IgD-negative memory B cell (primary cell): Measurements from ENCODE around the gene KIAA1755. TPM values are rescaled to one million over a fixed set of nuclear protein-coding genes. Genes with fewer than 3 reads are reported as not detected.
A peak's percentile ranks its signal among the peaks of the same experiment; 100 is the strongest.

Experiments used
- H3K27ac Mint-ChIP-seq, 3 donors: one replicate each; pipeline ENCODE4 v1.8.0; 2020 to 2022; ENCODE audit warnings: mild to moderate bottlenecking in 3 of 3, mixed read lengths in 3 of 3, moderate library complexity in 1 of 3
- H3K27me3 Mint-ChIP-seq: one replicate; pipeline ENCODE4 v1.8.0; 2021; ENCODE audit warnings: mixed read lengths
- H3K36me3 Mint-ChIP-seq: one replicate; pipeline ENCODE4 v1.8.0; 2020; ENCODE audit warnings: mild to moderate bottlenecking, mixed read lengths
- H3K4me1 Mint-ChIP-seq, 3 donors: one replicate each; pipeline ENCODE4 v1.8.0; 2020 to 2022; ENCODE audit warnings: mixed read lengths in 3 of 3, mild to moderate bottlenecking in 1 of 3
- H3K4me3 Mint-ChIP-seq, 4 donors: one replicate each; pipeline ENCODE4 v1.8.0; 2020 to 2022; ENCODE audit warnings: mild to moderate bottlenecking in 4 of 4, mixed read lengths in 4 of 4, moderate library complexity in 3 of 4
- H3K9me3 Mint-ChIP-seq, 3 donors: one replicate each; pipeline ENCODE4 v1.8.0; 2020 to 2021; ENCODE audit warnings: mixed read lengths in 3 of 3, mild to moderate bottlenecking in 1 of 3
- polyA plus RNA-seq: library from polyadenylated mRNA; unstranded; fragments of 300-500 nt; fragmentation: Illumina TruSeq; gene quantifications from one replicate; pipeline ENCODE4 v1.2.3, GENCODE V29; 2021

KIAA1755 gene
- polyA plus RNA-seq, 1 donor from 2014 or later = not detected

DNA sequence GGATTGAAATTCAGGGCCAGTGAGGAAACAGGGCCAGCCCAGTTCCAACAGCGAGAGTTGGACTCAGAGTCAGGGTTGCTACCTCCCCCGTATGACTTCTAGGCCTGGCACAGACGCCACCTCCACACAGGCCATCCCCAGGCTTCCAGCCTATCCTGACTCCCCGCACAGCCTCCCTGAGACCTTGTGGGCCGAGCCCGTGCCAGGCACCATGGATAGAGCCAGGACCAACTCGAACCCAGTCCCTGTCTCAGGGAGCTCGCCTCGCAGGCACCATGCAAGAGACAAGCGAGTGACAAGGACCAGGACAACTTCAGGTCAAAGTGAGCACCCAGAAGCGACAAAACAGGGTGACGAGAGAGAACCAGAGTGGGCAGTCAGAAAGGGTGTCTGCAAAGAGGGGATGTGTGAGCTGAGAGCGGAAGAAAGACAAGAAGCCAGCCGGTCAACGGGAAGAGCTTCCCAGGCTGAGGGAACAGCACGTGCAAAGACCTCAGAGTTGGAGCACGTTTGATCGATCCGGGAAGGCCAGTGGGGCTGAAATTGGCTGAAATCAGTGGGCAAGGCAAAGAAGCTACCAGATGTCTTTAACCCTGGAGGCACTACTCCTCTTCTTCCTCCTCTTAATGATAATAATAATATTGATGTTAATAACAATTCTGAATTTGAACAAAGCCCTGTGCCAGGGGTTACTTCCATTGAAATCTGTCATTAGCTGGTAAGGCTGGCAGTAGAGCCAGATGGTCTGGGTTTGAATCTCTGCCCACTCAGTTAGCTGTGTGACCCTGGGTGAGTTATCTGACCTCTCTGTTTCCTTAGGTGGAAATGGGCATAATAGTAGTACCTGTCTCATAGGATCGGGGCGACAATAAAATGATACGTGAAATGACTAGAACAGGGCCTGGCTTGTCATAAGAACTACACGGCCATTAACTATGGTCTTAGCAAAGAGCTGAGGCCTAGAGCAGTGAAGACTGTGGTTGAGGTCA is 45.0 kb downstream of the KIAA1755 start:
- no peaks in the 10 kb centered on the region for H3K9me3 Mint-ChIP-seq

DNA sequence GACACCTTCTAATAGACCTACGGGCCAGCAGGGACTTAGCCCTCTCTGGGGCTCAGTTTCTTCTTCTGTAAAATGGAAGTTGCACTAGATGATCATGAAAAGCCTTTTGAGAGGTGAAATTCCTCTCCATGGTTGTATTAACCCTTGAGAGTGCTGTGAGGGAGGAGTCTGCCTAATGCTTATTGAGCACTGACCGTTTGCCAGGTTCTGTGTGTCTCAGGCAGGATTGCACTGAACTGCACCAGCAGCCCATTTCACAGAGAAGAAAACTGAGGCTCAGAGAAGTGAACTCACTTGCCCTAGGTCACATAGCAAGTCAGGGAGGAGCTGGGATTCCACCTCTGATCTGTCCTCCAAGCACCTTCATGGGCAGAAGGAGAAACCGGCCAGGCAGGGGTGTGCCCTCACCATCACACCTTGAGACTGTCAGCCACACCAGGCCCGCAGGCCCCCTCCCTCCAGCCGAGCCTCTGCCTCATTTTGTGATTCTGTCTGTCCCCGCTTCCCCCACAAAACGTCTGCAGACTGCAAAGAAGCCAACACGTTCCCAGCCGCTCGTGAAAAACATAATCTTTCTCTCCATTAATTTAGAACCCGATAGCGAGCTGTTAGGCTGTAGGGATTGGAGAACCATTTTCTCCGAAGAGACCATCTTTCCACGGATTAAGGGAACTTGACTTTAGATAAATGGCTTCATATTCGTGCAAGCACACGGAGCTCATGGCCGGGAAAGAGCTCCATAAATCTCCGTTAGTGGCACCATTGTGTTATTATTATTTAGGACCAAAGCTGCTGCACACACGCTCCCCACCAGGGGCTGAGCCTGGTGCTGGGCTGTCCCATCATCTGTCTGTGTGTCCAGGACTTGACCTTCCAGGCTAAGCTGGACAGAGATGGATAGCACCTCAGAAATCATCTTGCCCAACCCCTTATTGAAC is 46.0 kb downstream of the KIAA1755 start:
- no peaks in the 10 kb centered on the region for H3K27me3 Mint-ChIP-seq
- H3K4me1 Mint-ChIP-seq = no peaks in the 10 kb centered on the region
- no peak overlapping the region for H3K4me3 Mint-ChIP-seq
- H3K9me3 Mint-ChIP-seq = no peaks in the 10 kb centered on the region
- H3K36me3 Mint-ChIP-seq = no peaks in the 10 kb centered on the region
- no peak overlapping the region for H3K27ac Mint-ChIP-seq

More for the DNA sequence above, 45.0 kb downstream of the KIAA1755 start:
- Mint-ChIP-seq H3K36me3 (no peaks in the 10 kb centered on the region), H3K27ac (peak overlapping the region in 1 of 3 donors; percentile 35), H3K4me1 (no peaks in the 10 kb centered on the region), H3K27me3 (no peaks in the 10 kb centered on the region), H3K4me3 (no peak overlapping the region)

GRCh38 chr20:38213607-38213940 is 47.0 kb downstream of the KIAA1755 start:
- Mint-ChIP-seq H3K4me3 (no peak overlapping the region), H3K36me3 (no peaks in the 10 kb centered on the region), H3K4me1 (peaks cover 0 to under 1% (median 0%) of the 10 kb centered on the region in 3 donors), H3K27me3 (peaks cover 2% of the 10 kb centered on the region), H3K27ac (peak overlapping the region in 1 of 3 donors; percentile 71), H3K9me3 (no peaks in the 10 kb centered on the region)

- Mint-ChIP-seq H3K27me3 (peaks cover 5% of the 10 kb centered on the region), H3K36me3 (no peaks in the 10 kb centered on the region), H3K4me1 (peaks cover 0 to 2% (median 0%) of the 10 kb centered on the region in 3 donors), H3K4me3 (no peak overlapping the region), H3K9me3 (no peaks in the 10 kb centered on the region), H3K27ac (no peak overlapping the region)
These were observed 47.5 kb downstream of the KIAA1755 start for GRCh38 chr20:38212806-38213606.

- H3K4me1 Mint-ChIP-seq = peaks cover 0 to 2% (median 0%) of the 10 kb centered on the region in 3 donors
- H3K4me3 Mint-ChIP-seq = no peak overlapping the region
- H3K9me3 Mint-ChIP-seq = no peaks in the 10 kb centered on the region
- no peaks in the 10 kb centered on the region for H3K36me3 Mint-ChIP-seq
- no peak overlapping the region for H3K27ac Mint-ChIP-seq
- H3K27me3 Mint-ChIP-seq = peaks cover 5% of the 10 kb centered on the region
These were observed 49.1 kb downstream of the KIAA1755 start for GRCh38 chr20:38211200-38212097.

- peaks cover 5% of the 10 kb centered on the region for H3K27me3 Mint-ChIP-seq
- no peak overlapping the region for H3K4me3 Mint-ChIP-seq
- H3K27ac Mint-ChIP-seq = no peak overlapping the region
- H3K9me3 Mint-ChIP-seq = no peaks in the 10 kb centered on the region
- H3K36me3 Mint-ChIP-seq = no peaks in the 10 kb centered on the region
- H3K4me1 Mint-ChIP-seq = peaks cover 0 to 2% (median 0%) of the 10 kb centered on the region in 3 donors
These were observed 49.8 kb downstream of the KIAA1755 start for GRCh38 chr20:38210741-38211140.

- Mint-ChIP-seq H3K4me1 (peaks cover 0 to 2% (median 0%) of the 10 kb centered on the region in 3 donors), H3K27ac (no peak overlapping the region)
These were observed 50.7 kb downstream of the KIAA1755 start for GRCh38 chr20:38209736-38210405.

DNA sequence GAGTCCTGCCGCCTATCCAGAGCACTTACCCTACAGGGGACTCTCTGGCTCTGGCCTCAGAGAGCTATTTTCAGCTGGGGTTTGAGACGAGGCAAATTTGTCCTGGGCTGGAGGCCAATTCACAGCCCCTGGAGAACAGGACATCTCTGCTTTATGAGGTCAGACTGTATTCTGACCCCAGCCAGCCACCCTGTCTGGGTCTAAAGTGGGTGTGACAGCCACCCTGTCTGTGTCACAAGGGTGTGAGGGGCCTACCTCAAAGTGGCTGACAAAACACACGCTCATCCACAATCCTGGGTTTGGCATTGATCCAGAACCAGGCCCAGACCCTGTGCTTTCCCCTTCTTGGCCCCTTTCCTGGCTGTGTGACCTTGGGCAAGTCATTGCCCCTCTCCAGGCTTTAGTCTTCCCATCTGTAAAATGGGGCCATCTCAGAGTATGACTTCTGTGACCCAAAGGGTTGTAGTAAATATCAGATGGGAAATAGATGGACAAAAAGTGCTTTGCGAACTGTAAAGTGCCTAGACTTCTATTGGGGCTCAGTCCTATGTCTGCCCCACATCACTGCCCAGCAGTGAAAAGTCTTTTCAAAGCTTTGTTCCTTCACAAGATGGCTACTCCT is 51.4 kb downstream of the KIAA1755 start:
- H3K27me3 Mint-ChIP-seq = peaks cover 5% of the 10 kb centered on the region
- peaks cover 0 to 2% (median 0%) of the 10 kb centered on the region in 3 donors for H3K4me1 Mint-ChIP-seq
- no peaks in the 10 kb centered on the region for H3K36me3 Mint-ChIP-seq
- no peaks in the 10 kb centered on the region for H3K9me3 Mint-ChIP-seq
- H3K4me3 Mint-ChIP-seq = no peak overlapping the region
- H3K27ac Mint-ChIP-seq = no peak overlapping the region

More at GRCh38 chr20:38209736-38210405, 50.7 kb downstream of the KIAA1755 start:
- no peak overlapping the region for H3K4me3 Mint-ChIP-seq
- no peaks in the 10 kb centered on the region for H3K36me3 Mint-ChIP-seq
- no peaks in the 10 kb centered on the region for H3K9me3 Mint-ChIP-seq
- H3K27me3 Mint-ChIP-seq = peaks cover 5% of the 10 kb centered on the region

GRCh38 chr20:38208523-38208922 is 52.0 kb downstream of the KIAA1755 start:
- Mint-ChIP-seq H3K36me3 (no peaks in the 10 kb centered on the region), H3K27ac (no peak overlapping the region), H3K4me1 (peaks cover 0 to 2% (median 0%) of the 10 kb centered on the region in 3 donors), H3K4me3 (no peak overlapping the region), H3K27me3 (peaks cover 5% of the 10 kb centered on the region), H3K9me3 (no peaks in the 10 kb centered on the region)

DNA sequence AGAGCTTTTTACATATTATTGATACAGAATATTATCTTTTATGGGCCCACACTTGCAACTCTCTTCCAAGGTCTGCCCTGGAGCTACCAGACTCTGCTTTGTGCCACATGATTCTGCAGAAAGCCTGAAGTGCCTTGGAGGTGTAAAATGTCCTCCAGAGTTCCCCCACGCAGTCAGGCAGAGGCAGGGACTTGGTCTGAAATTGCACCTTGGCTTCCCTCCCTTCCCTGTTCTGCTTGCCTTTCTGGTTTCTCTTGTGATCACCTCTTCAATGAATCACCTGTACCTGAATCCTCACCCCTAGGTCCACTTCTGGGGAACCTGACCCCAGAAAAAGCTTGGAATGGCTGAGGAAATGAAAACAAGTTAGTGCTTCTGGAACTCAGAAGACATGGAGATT is 52.4 kb downstream of the KIAA1755 start:
- H3K9me3 Mint-ChIP-seq = no peaks in the 10 kb centered on the region
- peaks cover 8% of the 10 kb centered on the region for H3K27me3 Mint-ChIP-seq
- no peak overlapping the region for H3K27ac Mint-ChIP-seq
- peaks cover 0 to 2% (median 0%) of the 10 kb centered on the region in 3 donors for H3K4me1 Mint-ChIP-seq
- no peak overlapping the region for H3K4me3 Mint-ChIP-seq
- H3K36me3 Mint-ChIP-seq = no peaks in the 10 kb centered on the region

- Mint-ChIP-seq H3K27ac (no peak overlapping the region), H3K4me1 (peaks cover 0 to 2% (median 0%) of the 10 kb centered on the region in 3 donors), H3K36me3 (no peaks in the 10 kb centered on the region), H3K4me3 (no peak overlapping the region), H3K27me3 (peaks cover 8% of the 10 kb centered on the region), H3K9me3 (no peaks in the 10 kb centered on the region)
These were observed 52.9 kb downstream of the KIAA1755 start for GRCh38 chr20:38207621-38208020.

GRCh38 chr20:38205001-38205400 is 55.5 kb downstream of the KIAA1755 start:
- Mint-ChIP-seq H3K4me3 (no peak overlapping the region), H3K9me3 (no peaks in the 10 kb centered on the region), H3K36me3 (no peaks in the 10 kb centered on the region), H3K4me1 (peaks cover 0 to 2% (median 0%) of the 10 kb centered on the region in 3 donors), H3K27me3 (peaks cover 9% of the 10 kb centered on the region), H3K27ac (no peak overlapping the region)

- H3K4me3 Mint-ChIP-seq = no peak overlapping the region
- no peaks in the 10 kb centered on the region for H3K36me3 Mint-ChIP-seq
- H3K27me3 Mint-ChIP-seq = peaks cover 9% of the 10 kb centered on the region
- peaks cover 0 to 2% (median 0%) of the 10 kb centered on the region in 3 donors for H3K4me1 Mint-ChIP-seq
- no peak overlapping the region for H3K27ac Mint-ChIP-seq
- H3K9me3 Mint-ChIP-seq = no peaks in the 10 kb centered on the region
These were observed 56.6 kb downstream of the KIAA1755 start for GRCh38 chr20:38203981-38204357.
